ENCODE results near the gene PRIM2.
"Not testable (repeated sequence)": the region's sequence is repeated elsewhere in the genome, so short reads cannot be mapped to it uniquely, and the experiment has no call there.

- not testable (repeated sequence) for TF ChIP-seq CTCF, EP300, POLR2AphosphoS5, POLR2A (IDR thresholded peaks at IDR 0.05)
Observed at GRCh38 chr6:57352596-57352995, 35.2 kb downstream of the PRIM2 start.
